HG03045 (cell line): ENCODE results near the gene ODC1.

Source experiments
- ATAC-seq: cut with Tn5 transposase; IDR thresholded peaks from one replicate; pipeline ENCODE4 v1.9.1; 2021; ENCODE audit warnings: mild to moderate bottlenecking, moderate library complexity; ENCODE audit not compliant: unreplicated experiment

Gene ODC1

GRCh38 chr2:10435820-10436204, 12.3 kb downstream of the ODC1 start:
- ATAC-seq, result no peak

- ATAC-seq, result peak; percentile 66
Observed at GRCh38 chr2:10434886-10435819, 13.0 kb downstream of the ODC1 start.

DNA sequence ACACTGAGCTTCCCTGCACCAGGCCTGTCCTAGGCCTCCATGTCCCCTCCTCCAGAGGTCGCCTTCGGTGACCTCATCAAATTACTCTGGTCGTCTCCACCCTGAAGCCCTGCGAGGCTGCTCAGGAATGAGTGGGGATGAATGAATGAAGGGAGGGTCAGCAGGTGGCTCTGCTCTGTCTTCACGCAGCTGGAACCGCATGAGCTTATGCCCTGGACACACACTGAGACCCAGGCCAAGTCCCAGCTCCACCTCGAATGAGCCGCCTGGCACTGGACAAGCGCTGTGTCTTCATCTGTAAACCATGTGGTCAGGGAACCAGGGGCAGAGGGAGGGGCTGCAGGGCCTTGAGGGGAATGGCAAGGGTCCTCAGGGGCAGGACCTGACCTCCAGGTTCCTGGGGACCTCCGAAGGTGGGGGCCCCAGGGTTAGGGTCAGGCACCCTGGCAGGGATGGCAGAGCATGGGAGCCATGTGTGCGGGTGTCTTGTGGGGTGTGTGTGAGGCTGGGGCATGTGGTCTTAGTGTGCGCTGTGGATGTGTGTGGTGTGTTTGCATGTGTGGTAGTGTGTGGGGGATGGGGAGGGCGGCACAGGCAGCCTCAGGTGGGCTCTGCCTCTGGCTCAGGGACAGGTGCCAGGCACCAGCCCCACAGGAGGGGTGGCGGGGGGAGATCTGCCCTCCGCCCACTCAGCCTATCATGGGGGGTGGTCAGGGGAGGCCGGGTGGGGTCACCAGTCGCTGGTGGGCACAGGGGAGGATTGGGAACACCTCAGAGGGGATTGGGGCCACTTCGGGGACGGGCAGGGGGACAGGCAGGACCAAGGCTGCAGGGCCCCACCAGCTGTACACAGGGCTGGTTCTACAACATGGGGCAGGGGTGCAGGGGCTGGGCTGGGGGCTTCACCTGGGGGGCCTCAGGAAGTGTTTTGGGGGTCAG, 13.9 kb downstream of the ODC1 start:
- no peak for ATAC-seq

- ATAC-seq, result no peak
Observed at GRCh38 chr2:10433264-10433946, 14.7 kb downstream of the ODC1 start.

DNA sequence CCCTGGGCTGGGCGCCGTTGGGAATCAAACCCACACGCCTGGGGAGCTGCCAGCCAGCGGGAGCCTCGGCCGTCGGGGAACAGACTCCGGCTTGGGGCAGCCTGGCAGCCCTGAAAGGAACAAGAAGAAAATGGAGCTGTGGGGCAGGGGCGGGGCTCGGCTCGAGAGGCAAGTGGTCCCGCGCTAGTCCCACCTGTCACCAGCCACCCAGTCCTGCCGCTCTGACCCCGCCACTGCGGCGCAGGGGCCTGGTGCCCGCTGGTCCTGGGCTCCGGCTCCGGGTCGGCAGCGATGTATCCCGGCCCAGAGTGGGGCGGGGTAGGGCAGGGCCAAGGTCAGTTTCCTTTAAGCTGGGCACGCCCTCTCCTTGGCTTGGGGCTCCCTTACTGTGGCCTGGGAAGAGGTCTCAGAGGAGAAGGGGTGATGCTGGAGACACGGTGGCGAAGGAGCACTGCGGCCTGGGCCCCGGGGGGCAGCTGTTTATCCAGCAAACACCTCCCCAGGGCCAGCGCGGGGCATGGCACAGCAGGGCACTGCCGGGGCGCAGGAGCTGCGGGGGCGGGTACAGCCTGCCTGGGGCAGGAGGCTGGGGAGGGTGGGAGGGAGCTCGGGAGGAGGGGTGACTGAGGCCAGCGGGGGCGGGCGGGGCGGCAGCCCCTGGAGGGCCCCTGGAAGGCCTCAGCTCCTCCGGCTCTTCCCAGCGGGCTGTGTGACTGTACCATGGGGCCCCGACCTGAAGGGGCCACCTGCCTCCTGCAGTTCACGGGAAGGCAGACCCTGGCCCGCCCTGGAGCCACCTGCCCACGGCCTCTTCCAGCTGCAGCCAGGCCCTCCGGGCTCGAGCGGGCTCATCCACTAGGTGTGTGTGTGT, 15.6 kb downstream of the ODC1 start:
- no peak for ATAC-seq

- no peak for ATAC-seq
Observed at GRCh38 chr2:10431797-10432196, 16.3 kb downstream of the ODC1 start.

- ATAC-seq, result no peak
Observed at GRCh38 chr2:10430886-10431622, 17.1 kb downstream of the ODC1 start.

GRCh38 chr2:10428924-10429323, 19.2 kb downstream of the ODC1 start:
- no peak for ATAC-seq

DNA sequence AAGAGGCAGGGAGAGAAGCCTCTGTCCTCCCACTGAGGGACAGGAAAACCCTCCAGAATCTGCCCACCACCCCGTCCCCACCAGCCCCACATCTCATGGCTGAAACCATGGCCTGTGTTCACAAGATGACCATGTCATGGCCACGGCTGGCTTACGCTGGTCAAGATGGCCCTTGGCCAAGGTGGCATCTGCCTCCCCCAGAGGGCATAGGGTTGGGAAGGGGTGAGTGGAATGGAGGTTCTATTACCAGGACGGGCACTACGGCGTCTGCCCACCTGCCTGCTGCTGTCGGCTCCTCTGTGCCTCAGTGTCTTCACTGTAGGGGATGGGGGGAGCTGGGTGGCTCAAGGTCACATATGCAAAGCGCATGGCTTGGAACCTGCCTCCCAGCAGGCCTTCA, 19.8 kb downstream of the ODC1 start:
- no peak for ATAC-seq

DNA sequence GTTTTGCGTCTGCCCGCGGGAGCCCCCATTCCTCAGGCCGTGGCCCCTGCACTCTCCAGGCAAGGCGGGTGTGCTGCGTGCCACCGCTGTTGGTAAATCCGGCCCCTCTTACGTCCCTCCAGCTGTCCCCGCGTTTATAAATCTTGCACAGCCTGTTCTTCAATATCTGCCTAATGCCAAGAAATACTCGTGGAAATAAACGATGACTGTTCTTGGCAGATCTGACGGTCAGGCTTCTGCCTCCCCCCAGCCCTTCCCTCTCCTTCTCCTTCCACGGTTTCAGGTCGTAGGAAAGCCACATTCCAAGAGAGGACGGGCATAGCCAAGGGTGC, 20.5 kb downstream of the ODC1 start:
- no peak for ATAC-seq

GRCh38 chr2:10426726-10427617, 21.2 kb downstream of the ODC1 start:
- ATAC-seq, result no peak

DNA sequence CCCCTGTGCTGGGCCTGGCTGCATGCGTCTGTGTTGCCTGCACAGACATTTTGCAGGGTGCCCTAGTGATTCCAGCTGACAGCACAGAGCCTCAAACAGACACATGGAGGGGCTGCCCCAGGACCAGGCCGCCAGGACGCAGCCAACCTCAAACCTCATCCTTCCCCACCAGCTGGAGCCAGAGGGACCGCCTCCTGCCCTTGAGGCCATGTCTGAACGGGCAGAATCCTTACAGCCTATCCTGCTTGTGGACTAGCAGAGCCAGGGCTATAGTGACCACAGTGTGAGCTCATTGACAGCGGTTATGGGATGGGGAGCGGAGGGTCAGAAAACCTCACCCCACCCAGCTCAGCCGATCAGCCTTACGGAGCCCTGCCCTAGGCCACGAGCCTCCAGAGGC, 22.4 kb downstream of the ODC1 start:
- ATAC-seq, result no peak

DNA sequence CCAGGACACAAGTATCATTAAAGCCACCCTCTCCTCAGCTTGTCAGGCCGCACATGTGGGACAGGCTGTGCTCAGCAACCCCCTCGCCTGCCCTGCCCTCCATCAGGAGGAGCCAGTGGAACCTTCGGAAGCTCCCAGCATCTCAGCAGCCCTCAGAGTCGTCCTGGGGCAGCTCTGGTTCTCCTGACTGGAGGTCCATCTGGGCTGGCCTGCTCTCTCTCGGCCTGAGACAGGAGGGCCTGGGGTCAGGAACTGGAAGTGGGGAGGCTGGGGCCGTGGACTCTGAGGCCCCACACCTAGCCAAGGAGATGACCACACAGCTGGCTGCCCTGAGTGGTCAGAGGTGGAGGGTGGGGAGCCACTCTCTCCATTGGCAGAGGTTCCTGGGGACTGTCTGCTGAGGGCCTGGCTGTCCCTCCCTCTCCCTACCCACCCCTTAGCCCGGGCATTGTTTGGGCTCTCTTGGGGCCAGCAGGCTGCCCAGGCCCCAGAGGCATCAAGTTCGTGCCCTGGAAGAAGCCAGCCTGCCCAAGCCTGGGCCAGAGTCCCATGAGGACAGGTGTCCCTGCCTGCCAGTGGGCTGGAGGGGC, 23.1 kb downstream of the ODC1 start:
- ATAC-seq, result no peak

DNA sequence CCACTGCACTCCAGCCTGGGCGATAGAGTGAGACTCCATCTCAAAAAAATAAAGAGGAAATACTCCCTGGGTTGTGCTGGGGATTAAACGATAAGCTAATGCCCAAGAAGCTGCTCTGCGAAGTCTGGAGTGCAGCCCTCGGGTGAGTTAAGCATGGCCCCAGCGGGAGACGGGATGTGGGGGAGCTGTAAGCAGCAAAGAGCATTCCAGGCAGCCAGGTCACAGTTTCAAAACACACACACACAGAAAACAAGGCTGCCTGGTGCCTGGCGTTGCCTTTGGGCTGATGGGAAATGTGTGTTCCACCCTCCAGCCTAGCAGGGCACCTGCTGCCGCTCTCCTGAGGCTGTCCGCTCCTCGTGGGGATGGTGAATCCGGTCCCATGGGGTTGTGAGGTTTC, 24.1 kb downstream of the ODC1 start:
- ATAC-seq, result no peak

DNA sequence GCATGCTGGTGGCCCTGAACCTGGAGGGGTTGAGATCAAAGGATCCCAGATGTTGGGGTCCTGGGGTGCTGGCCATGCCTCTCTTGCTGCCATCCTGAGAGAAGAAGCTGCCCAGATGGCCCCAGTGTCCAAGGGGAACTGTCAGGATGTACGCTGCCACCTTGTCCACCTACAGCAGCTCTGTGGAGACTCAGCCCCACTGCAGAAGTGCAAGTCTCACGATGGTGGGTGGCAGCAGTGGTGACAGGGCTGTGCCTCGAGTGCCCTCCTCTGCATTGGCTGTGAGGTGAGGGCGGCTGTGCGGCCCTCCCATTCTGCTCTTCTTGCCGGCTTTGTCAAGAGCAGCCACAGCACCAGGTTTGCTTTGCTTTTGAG, 24.7 kb downstream of the ODC1 start:
- ATAC-seq, result no peak

GRCh38 chr2:10422732-10423399, 25.3 kb downstream of the ODC1 start:
- ATAC-seq, result no peak

- no peak for ATAC-seq
Observed at GRCh38 chr2:10422251-10422650, 25.9 kb downstream of the ODC1 start.
